ENCODE data around the gene TMEM145.

The TMEM145 gene

DNA sequence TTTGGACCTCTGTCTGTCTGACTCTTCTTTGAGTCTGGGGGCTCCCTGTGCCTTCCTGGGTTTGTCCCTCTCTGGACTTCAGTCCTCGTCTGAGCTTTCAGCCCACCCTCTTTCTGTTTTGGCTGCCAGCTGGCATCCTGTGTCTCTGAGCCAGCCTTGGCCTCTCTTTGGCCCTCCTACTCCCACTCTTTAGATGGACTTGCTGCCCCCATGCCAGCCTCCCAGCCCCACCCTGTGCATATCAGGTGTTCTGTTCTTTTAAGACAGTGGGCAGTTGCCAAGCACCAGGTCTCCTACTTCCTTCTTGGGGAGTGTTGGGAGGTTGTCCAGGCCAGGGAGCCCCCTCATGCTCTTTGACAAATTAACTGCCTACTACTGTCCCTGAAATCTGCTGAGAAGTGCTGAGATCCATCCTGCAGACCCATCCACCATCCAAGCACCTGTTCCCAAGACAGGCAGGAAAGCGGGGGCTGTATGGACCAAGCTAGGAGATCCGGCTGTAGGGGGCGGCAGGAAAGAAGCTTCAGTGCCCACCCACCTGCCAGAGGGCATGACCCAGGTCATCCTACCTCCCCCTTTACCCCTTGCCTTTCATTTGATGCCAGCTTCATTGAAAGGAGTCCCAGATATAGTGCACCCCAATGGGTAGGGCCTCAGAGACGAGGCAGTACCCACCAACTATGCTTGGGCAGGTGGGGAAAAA, 34.5 kb upstream of the TMEM145 start:
- no peak for DNase-seq

DNA sequence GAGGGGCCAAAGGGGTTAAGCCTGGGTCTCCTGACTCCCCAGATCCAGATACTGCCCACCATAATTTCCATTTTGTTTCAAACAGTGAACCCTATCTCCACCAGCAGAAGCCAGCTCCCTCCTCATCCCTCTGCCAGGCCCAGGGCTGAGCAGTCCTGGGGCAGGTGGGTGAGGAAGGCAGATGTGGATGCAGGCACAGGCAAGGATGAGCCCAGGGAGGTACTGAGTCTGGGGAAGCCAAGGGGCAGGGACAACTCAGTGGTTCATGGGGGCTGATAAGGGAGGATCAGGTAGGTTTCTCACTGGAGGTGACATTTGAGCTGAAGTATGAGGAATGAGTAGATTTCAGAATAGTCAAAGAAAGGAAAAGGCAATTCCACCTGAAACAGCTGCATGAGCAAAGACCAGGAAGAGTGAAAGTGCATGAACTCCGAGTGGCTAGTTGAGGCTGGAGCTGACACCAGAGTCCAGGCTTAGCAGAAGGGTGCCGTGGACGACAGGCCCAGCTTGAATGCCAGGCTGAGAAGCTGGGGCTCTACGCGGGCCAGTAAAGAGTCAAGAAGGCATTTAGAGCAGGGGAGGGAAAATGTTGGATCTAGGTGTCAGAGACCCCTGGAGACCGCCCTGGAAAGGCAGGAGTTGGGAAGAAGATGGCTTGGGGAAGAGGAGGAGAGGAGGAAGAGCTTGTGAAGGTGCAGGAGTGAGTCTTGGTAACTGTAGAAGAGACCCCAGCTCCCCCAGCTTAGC, 33.8 kb upstream of the TMEM145 start:
- no peak for DNase-seq

DNA sequence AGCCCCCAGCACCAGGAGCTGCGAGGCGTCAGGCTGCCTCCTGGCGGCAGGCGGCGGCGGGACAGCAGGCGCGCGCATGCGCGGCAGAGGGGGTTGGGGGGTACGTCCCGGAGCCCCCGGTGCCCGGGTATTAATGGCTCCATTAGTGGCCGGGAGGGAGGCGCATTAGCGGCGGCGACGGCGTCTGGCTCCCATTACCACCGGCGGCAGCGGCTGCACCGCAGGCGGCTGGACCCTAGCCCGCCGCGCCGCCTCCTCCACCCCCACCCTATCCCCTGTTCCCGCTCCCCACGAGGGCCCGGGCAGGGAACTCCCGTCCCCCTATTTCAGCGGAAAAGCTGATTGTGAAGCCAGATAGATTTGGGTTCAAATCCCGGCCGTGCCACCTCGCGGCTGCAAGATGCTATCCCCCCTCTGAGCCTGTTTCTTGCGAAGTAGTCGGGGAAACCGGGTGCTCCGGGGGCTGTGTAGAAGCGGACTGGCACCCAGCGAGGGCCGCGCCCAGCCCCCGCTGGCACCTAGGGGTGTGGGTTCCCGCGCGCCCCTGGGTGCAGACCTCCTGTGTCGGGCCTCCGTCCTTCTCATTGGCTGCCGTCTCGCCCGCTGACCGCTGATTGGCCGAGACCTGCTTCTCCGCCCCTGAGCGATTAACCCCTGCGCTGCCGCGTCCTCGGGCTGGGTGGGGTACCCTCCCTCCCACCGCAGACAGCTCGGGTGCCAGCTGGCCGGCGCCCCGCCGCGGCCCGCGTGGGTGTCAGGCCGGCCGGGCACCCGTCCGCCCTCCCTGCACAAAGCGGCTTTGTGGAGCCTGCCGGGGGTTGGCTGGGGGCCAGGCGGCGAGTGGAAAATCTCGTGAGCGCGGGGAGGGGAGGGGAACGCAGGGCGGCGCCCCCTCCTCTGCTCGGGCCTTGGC, 33.0 kb upstream of the TMEM145 start:
- DNase-seq, result peak; percentile 97

DNA sequence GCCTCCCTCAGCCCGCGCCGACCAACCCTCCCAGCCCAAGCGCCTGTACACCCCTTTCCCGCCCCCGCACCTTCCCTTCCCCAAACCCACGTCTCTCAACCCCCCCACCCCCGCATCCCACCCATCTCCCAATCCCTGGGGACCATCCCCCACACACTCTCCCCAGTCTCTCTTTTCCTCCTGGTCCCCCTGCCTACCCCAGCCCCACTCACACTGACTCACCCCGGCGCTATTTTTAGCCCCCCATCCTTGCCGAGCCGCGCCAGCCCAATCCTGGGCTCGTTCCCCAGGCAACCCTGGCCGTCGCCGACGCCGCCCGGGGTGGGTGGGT, 32.3 kb upstream of the TMEM145 start:
- peak; percentile 91 for DNase-seq

DNA sequence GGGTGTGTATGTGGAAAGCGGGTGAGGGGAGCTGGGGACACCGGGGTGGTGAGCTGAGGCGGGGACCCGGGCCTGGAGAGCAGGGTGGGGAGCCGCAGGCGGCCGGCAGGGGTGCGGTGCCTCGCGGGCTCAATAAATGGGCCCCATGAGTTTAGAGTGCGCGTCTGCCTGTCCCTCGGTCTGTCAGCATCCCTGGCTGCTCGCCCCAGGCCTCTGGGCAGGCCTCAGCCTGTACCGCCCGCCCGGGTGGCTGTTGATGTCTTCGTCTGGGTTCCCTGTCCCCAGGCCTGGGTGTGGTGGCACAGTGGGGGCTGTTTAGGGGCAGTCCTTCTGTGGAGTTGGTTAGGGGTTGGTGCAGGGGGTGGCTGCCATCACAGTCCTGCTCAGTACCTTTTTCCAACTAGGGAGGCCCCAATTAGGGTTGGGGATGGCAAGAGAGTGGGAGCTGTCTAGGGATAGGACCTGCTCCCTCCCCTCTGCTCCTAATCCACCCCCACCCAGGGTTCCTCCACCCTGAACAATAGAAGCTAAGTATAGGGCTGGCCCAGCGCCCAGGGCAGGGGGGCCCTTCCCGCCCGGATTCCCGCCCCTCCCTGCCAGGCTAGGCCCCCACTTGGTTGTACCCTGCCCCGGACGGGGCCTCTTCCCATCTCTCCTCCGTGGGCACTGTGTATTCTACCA, 31.8 kb upstream of the TMEM145 start:
- peak; percentile 78 for DNase-seq

DNA sequence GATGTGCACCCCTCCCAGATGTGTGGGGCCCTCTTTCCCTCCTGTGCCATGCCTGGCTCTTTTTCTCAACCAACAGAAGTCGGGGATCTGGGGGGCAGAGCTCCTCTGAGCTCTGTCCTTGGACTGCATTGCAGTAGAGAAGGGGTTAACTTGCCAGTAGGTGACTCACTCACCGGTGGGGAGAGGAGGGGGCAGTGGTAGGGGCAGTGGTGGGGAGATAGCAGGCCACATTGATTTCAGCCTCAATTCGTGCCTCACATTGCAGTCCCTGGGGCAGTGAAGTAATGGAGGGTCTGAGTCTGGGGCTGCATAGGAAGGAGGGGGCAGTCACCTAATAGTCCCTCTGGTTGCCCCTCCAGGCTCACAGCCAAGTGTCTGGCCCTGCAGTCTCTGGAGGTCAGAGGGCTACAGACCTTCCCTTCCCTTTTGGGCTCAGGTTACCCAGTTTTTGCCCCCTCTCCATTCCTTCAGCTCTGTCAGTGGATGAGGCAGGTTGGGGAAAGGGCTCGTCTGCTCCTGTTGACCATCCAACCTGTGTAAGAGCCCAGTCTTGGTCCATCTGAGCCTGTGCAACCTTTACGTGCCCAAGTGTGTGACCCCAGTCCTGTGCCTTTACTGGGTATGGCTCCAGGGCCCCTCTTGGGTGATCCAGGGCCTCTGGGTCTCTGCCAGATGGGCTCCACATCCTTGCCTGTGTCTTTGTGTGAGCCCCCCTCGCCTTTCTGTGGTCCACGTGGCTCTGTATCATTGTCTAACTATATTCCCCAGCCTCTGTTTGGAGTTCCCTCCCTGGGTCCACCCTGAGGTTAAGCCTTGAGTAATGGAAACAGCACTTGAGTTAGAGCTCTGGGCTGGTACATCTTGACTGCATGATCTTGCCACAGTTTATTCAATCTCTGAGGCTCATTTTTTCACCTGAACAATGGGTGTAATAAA, 31.0 kb upstream of the TMEM145 start:
- DNase-seq, result peak; percentile 60

DNA sequence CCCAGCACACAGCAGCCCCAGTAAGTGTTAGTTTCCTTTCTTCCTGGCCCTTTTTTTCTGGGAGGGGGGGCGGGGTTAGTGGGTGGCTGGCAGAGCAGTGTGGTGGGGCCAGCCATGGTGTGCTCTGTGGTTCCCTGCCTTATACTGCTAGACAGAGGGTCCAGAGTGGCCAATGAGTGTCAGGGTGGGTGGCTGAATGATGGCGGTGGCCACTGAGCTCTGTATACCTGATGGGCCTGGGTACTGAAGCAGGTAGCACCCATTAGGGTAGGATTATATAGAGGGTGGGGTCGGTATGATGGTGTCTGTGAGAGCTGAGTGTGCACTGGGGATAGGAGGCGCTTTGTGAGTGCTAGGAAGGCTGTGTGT, 30.3 kb upstream of the TMEM145 start:
- no peak for DNase-seq

DNA sequence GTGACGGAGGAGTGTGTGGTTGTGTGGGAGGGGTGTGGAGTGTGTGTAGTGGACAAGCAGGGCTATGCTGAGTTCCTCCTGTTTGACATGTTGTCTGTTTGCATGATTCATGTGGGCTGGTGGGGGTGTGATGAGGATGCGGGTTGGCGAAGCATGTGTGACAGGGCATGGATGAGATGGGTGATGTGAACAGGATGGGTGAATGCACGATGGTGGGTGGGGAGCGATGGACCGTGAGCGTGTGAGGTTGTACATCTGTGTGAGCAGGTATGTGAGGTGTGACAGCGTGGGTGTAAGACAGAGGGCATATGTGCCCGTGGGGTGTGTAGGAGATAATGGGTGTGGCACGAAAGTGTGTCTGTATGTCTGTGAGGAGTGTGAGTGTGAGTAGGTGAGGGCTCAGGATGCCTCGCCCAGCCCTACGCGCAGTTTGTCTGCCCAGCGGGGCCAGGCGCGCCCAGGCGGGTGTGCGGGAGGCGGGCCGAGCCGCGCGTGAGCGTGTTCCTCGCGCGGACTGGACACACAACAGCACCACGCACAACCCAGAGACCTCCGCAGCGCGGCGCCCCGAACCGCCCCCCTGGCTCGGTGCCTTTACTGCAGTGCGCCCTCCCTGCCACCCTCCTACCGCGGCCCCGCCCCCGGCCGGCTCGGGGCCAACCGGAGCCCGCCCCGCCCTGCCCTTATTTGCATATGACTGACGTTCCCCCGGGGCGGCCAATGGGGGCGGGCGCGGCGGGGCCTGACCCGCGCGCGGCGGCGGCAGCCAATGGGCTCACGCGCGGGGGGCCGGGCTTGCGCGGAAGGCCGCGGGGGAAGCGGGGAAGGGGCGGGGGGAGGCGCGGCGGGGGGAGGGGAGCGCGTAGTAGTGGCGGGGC, 29.7 kb upstream of the TMEM145 start:
- DNase-seq, result peak; percentile 97

DNA sequence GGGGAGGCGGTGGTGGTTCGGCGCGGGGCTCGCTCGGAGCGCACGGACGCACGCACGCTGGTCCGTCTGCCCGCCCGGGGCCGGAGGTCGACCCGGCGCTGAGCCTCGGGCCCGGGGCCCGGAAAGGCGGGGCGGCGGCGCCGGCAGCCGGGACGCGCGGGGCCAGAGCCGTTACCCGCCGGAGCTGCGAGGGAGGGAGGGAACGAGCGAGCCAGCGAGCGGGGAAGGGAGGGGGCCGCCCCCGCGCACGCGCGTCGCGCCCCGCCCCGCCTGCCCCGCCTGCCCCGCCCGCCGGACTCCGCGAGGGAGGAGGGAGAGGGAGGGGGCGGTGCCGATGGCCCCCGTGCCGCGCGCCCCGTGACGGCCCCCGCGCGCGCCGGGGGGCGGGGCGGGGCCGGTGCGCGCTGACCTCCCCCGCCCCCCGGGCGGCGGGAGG, 29.0 kb upstream of the TMEM145 start:
- DNase-seq, result peak; percentile 90

DNA sequence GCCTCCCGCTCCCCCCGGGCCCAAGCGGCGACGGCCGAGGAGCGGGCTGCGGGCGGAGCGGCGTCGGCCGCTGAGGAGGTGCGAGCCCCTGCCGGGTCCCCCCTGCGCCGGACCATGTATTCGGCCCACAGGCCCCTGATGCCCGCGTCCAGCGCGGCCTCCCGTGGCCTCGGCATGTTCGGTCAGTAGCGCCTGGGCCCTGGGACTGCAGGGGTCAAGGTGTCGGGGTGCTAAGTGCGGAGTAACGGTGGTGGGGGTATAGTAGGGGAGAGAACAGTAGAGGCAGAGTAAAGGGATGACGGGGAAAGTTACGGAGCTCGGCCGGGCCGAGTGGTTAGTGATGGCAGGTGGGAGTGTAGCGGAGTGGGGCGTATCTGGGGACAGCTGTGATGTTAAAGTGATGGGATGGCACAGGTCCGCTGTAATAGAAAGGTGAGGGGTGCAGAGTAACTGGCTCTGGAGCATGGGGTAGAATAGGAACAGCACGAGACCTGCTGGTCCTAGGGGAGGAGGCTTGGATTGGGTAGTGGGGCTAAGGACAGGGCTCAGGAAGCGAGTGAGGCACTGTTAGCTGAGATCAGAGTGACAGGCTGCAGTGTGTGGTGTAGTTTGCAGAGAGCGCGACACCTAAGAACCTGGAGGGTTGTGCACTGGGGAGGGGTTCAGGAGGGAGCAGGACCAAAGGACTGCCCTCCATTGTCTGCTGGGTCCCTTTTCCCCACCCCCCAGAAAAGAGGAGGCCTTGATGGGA, 28.3 kb upstream of the TMEM145 start:
- no peak for DNase-seq

DNA sequence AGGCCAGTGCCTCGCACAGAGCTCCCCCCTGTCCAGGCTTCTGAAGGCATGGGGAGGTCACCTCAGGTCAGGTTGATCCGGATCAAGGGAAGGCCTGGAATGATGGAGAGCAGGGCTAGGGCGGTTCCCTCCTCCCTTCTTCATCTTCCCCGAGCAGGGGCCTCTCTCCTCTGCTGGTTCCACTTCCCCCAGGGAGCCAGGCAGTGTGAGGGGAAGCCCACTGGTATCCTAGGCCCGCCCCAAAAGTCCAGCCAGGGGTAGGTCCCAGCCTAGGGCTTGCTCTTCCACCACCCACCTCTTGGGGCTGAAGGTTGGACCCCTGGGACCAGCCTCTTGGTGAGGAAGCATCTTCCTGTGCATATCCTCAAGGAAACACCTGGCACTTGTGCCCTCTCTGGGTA, 27.6 kb upstream of the TMEM145 start:
- DNase-seq, result no peak

DNA sequence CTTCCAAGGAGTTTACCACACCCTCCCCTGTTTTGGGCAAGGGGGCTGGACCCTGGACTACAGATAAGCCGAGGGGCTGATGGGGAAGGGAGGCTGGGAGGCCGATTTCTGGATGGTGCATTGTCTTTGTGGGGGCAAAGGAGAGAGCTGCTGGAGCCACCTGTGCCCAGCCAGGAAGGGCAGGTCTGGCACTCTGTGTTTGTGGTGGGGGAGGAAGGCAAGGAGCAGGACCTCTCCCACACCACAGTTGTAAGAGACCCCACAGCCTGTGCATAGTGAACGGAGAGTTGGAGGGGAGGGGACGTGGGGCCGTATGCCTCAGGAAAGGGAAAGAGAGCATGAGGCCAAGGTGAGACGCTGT, 27.1 kb upstream of the TMEM145 start:
- DNase-seq, result no peak

DNA sequence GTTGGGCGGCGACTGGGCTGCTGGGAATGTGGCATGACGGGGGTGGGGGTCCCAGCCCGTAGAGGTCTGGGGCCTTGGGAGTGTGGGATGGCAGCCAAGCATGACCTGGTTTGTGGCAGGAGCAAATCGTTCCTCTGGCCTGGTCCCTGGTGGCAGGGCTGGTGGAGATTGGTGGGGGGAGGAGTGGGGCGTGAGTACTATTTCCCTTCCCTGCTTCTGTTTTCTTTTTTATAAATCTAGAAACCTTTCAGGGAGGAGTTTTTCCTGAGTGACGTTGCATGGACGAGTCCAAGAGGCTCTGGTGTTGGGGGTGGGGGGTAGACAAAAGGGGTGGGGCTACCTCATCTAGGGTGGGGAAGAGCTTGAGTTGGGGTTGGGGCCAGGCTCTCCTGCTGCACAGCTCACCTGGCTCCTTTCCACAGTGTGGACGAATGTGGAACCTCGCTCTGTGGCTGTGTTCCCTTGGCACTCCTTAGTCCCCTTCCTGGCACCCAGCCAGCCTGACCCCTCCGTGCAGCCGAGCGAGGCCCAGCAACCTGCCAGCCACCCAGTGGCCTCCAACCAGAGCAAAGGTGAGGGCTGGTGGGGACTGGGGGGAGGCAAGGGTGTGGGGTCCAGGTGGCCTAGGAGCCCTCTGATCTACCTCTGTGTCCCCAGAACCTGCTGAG, 26.6 kb upstream of the TMEM145 start:
- peak; percentile 36 for DNase-seq

DNA sequence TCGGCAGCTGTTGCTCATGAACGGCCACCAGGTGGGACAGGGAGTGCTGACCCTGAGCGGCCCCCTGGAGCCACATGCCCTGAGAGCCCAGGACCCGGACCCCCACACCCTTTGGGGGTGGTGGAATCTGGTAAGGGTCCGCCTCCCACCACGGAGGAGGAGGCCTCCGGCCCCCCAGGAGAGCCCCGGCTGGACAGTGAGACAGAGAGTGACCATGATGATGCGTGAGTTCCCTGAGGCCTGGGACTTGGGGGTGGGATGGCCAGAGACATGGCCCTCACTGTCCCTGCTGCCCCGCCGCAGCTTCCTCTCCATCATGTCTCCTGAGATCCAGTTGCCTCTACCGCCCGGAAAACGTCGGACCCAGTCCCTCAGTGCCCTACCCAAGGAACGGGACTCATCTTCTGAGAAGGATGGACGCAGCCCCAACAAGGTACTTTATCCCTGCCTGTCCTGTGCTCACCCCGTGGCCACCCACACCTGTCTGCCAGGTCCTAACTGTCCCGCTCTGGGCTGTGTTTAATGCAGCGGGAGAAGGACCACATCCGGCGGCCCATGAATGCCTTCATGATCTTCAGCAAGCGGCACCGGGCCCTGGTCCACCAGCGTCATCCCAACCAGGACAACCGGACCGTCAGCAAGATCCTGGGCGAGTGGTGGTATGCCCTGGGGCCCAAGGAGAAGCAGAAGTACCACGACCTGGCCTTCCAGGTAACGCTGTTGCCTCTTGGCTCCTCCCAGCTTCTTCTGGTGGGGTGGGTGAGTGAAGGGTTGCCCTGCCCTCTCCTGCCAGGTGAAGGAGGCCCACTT, 25.9 kb upstream of the TMEM145 start:
- no peak for DNase-seq

DNA sequence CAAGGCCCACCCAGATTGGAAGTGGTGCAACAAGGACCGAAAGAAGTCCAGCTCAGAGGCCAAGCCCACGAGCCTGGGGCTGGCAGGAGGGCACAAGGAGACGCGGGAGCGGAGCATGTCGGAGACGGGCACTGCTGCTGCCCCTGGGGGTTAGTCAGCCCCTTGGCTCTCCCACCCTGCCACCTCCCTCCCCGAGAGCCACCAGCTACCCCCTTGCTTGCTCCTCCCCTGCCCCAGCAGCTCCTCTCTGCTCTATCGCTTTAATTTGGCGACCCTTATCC, 25.3 kb upstream of the TMEM145 start:
- no peak for DNase-seq

DNA sequence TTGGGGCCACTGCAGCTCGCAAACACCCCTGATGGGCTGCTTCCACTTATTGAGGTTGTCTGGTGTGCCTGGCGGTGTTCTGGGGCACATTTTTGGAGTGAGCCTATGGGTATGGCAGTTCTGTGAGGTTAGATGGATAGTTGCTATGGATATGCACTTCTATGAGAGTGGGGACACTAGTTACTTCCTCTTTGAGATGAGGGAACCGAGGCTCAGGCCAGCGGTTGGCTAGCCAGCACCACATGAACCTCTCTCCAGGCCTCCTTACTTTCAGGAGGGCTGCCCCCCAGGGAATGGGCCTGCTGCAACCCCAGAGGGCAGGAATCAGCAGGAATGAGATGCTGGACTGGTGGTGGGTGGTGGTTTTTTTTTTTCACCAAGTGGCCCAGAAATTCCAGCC, 24.7 kb upstream of the TMEM145 start:
- no peak for DNase-seq

DNA sequence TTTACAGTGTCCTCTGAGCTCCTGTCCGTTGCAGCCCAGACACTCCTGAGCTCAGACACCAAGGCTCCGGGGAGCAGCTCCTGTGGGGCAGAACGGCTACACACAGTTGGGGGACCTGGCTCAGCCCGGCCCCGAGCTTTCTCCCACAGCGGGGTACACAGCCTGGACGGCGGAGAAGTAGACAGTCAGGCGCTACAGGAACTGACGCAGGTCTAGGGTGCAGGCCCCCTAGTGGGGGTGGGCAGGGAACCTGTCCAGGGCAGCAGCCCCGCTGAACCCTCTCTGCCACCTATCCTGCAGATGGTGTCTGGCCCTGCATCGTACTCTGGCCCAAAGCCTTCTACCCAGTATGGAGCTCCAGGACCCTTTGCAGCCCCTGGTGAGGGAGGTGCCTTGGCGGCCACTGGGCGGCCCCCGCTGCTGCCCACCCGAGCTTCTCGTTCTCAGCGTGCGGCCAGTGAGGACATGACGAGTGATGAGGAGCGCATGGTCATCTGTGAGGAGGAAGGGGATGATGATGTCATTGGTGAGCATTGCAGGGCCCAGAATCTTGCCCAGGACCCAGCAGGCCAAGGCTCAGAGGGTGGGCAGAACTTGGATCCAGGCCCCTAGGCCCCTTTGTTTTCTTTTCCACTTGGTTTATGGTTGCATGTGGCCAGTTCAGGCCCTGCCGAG, 24.1 kb upstream of the TMEM145 start:
- DNase-seq, result no peak

DNA sequence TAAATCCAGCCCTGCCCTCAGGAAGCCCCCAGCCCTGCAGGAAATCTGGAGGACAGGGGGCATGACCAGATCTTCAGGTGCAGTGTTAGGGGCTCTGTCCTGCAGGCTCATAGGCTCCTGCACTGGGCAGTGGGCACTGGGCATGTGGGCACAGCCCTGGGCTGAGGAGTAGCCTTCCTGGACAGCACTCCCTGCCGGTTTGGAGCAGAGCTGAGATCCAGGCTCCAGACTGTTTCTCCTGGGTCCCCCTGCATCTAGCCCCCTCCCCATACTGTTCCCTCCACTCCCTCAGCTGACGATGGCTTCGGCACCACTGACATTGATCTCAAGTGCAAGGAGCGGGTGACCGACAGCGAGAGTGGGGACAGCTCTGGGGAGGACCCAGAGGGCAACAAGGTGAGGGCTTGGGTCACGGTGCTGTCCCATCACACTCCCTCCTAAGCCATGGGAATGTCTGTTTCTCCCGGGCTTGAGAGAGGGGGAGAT, 23.5 kb upstream of the TMEM145 start:
- DNase-seq, result no peak
